HepG2 (cell line): ENCODE data around the gene EIF5B. TPM values are rescaled to one million over a fixed set of nuclear protein-coding genes. Genes with fewer than 3 reads are reported as not detected.

Experiments
- ARNT ChIP-seq: fragments of 450-650 bp; IDR thresholded peaks from 2 replicates; pipeline ENCODE4 v1.6.1; 2017
- CEBPG ChIP-seq: IDR thresholded peaks from 2 replicates; pipeline ENCODE4 v1.6.1; 2016
- EHMT2 ChIP-seq: fragments of 200-600 bp; sonication (generic); IDR thresholded peaks from 2 replicates; pipeline ENCODE4 v1.7.0; 2017; ENCODE audit warnings: antibody characterized with exemption, low read depth, low read length, borderline replicate concordance
- IKZF1 ChIP-seq: fragments of 450-650 bp; IDR thresholded peaks from 2 replicates; pipeline ENCODE4 v1.7.1; 2016
- MXD4 ChIP-seq: IDR thresholded peaks from 2 replicates; pipeline ENCODE4 v1.6.1; 2016; ENCODE audit warnings: mild to moderate bottlenecking, missing biosample characterization, missing genetic modification reagents
- SMAD9 ChIP-seq: sonication (generic); formaldehyde crosslinking; IDR thresholded peaks from 2 replicates; pipeline ENCODE4 v1.5.1; 2020; ENCODE audit warnings: mild to moderate bottlenecking, missing genetic modification reagents
- SOX6 ChIP-seq, 2 experiments: fragments of 450-650 bp in 1 of 2; sonication (generic) in 1 of 2; formaldehyde crosslinking in 1 of 2; IDR thresholded peaks; 2 replicates each; pipeline versions ENCODE4 v1.4.0 to v1.6.1; 2017 to 2020; ENCODE audit warnings: antibody characterized with exemption in 1 of 2, mild to moderate bottlenecking in 1 of 2, missing genetic modification reagents in 1 of 2
- ZMYM2 ChIP-seq: sonication (generic); formaldehyde crosslinking; IDR thresholded peaks from 2 replicates; pipeline ENCODE4 v1.8.0; 2022; ENCODE audit warnings: mild to moderate bottlenecking, missing genetic modification reagents
- ZNF263 ChIP-seq: sonication (generic); formaldehyde crosslinking; IDR thresholded peaks from 2 replicates; pipeline ENCODE4 v1.4.0; 2020; ENCODE audit warnings: missing genetic modification reagents
- ZNF569 ChIP-seq: sonication (generic); formaldehyde crosslinking; IDR thresholded peaks from 2 replicates; pipeline ENCODE4 v1.5.0; 2020; ENCODE audit warnings: mild to moderate bottlenecking, missing genetic modification reagents, moderate library complexity, borderline replicate concordance
- ZNF652 ChIP-seq: IDR thresholded peaks from 2 replicates; pipeline ENCODE4 v1.6.1; 2016; ENCODE audit warnings: low read depth, borderline replicate concordance
- ZNF879 ChIP-seq: sonication (generic); formaldehyde crosslinking; IDR thresholded peaks from 2 replicates; pipeline ENCODE4 v1.8.1; 2023; ENCODE audit warnings: missing genetic modification reagents
- polyA plus RNA-seq, 8 experiments: library from polyadenylated mRNA; depleted of rRNA in 3 of 8; stranded (reverse) in 7 of 8; unstranded in 1 of 8; fragments of >200 nt; fragmentation: Illumina TruSeq in 4 of 8; extraction: Trizol in 4 of 8; gene quantifications; 2 replicates each; pipeline versions ENCODE4 v1.2.1 to v1.2.3, GENCODE V29; 2011 to 2016; ENCODE audit warnings: low read depth in 4 of 8, missing spikeins in 1 of 8, mixed read lengths in 1 of 8; ENCODE audit not compliant: insufficient read depth in 1 of 8
- total RNA-seq, 5 experiments: library from RNA; depleted of rRNA; stranded (reverse); fragments of >200 nt; fragmentation: Illumina TruSeq; extraction: Trizol; gene quantifications; 2 replicates each; pipeline ENCODE4 v1.2.3, GENCODE V29; 2016; ENCODE audit warnings: low read depth in 1 of 5
- TF ChIP-seq, protein P1 (sequence below): sonication (generic); formaldehyde crosslinking; IDR thresholded peaks from 2 replicates; pipeline ENCODE4 v1.5.0; 2020; ENCODE audit warnings: missing genetic modification reagents
- TF ChIP-seq, protein P2 (sequence below): sonication (generic); formaldehyde crosslinking; IDR thresholded peaks from 2 replicates; pipeline ENCODE4 v1.5.0; 2020; ENCODE audit warnings: mild to moderate bottlenecking, missing genetic modification reagents
- TF ChIP-seq, protein P3 (sequence below): sonication (generic); formaldehyde crosslinking; IDR thresholded peaks from 2 replicates; pipeline ENCODE4 v1.4.0; 2020; ENCODE audit warnings: mild to moderate bottlenecking, missing genetic modification reagents

The EIF5B gene
- total and polyA plus RNA-seq, 2 of the 13 experiments (the other 11 are each of a cell fraction or from before 2014, with no cell fraction given), result 8.8 to 32.1 TPM

DNA sequence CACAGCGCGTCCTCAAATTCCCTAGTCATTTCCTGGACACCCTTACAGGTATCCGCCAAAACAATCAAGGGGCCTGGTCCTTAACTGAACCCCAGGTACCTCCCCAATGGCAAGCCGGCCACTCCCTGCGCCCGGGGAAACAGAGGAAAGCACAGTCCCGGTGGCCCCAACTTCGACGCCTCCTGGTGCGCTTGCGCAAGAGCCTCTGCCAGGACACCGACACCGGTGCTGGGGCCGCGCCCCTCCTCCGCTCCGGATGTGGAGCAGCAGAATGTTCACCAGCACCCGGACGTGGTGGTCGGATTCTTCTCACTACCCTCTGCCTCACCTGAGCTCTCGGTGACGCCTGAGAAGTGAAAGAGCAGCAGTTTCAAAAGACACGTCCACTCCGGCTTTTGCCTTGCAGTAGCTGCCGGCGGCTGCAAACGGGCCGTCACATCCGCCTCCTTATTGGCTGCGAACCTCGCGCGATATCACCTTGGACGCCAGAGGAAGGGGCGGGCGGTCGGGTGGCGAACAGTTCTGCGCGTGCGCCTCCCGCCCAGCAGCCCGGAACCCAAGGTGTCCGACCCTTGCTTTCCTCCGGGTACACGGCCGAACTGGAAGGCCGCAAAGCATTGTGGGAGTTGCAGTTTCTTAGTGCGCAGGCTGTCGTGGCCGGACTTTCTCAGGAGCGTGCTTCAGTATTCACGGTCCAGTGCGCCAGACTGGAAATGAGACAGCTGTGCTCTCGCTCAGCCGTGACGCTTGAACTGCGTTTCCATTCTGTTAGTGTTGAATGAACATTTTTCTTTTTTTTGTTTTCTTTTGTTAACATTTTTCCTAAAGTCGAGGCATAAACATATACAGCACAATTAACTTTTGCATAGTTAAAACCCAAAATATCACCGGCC is 1.0 kb upstream of the EIF5B start, which contains the start of gene TXNDC9 (continued):
- TF ChIP-seq SMAD9 (CRISPR knock-in tag) (no peak), IKZF1 (no peak), ZNF879 (no peak), ARNT (no peak), SOX6 (IDR thresholded peaks at IDR 0.05) (no peak), SOX6 (CRISPR knock-in tag; IDR thresholded peaks at IDR 0.05) (peak; percentile 75), ZNF263 (no peak; the same call in 1 of the 2 replicates), CEBPG (CRISPR knock-in tag) (peak; percentile 97), MXD4 (CRISPR knock-in tag) (0 out of 2 replicates have a peak, but pooled peaks have one; percentile 82), EHMT2 (no peak; the same call in 1 of the 2 replicates), ZNF652 (CRISPR knock-in tag) (no peak), ZNF569 (CRISPR knock-in tag) (no peak), ZMYM2 (CRISPR knock-in tag) (no peak)
- TF ChIP-seq, protein P1, sequence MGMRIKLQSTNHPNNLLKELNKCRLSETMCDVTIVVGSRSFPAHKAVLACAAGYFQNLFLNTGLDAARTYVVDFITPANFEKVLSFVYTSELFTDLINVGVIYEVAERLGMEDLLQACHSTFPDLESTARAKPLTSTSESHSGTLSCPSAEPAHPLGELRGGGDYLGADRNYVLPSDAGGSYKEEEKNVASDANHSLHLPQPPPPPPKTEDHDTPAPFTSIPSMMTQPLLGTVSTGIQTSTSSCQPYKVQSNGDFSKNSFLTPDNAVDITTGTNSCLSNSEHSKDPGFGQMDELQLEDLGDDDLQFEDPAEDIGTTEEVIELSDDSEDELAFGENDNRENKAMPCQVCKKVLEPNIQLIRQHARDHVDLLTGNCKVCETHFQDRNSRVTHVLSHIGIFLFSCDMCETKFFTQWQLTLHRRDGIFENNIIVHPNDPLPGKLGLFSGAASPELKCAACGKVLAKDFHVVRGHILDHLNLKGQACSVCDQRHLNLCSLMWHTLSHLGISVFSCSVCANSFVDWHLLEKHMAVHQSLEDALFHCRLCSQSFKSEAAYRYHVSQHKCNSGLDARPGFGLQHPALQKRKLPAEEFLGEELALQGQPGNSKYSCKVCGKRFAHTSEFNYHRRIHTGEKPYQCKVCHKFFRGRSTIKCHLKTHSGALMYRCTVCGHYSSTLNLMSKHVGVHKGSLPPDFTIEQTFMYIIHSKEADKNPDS (CRISPR knock-in tag), result no peak; the same call in 1 of the 2 replicates
- TF ChIP-seq, protein P2, sequence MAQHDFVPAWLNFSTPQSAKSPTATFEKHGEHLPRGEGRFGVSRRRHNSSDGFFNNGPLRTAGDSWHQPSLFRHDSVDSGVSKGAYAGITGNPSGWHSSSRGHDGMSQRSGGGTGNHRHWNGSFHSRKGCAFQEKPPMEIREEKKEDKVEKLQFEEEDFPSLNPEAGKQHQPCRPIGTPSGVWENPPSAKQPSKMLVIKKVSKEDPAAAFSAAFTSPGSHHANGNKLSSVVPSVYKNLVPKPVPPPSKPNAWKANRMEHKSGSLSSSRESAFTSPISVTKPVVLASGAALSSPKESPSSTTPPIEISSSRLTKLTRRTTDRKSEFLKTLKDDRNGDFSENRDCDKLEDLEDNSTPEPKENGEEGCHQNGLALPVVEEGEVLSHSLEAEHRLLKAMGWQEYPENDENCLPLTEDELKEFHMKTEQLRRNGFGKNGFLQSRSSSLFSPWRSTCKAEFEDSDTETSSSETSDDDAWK (CRISPR knock-in tag), result no peak
- TF ChIP-seq, protein P3, sequence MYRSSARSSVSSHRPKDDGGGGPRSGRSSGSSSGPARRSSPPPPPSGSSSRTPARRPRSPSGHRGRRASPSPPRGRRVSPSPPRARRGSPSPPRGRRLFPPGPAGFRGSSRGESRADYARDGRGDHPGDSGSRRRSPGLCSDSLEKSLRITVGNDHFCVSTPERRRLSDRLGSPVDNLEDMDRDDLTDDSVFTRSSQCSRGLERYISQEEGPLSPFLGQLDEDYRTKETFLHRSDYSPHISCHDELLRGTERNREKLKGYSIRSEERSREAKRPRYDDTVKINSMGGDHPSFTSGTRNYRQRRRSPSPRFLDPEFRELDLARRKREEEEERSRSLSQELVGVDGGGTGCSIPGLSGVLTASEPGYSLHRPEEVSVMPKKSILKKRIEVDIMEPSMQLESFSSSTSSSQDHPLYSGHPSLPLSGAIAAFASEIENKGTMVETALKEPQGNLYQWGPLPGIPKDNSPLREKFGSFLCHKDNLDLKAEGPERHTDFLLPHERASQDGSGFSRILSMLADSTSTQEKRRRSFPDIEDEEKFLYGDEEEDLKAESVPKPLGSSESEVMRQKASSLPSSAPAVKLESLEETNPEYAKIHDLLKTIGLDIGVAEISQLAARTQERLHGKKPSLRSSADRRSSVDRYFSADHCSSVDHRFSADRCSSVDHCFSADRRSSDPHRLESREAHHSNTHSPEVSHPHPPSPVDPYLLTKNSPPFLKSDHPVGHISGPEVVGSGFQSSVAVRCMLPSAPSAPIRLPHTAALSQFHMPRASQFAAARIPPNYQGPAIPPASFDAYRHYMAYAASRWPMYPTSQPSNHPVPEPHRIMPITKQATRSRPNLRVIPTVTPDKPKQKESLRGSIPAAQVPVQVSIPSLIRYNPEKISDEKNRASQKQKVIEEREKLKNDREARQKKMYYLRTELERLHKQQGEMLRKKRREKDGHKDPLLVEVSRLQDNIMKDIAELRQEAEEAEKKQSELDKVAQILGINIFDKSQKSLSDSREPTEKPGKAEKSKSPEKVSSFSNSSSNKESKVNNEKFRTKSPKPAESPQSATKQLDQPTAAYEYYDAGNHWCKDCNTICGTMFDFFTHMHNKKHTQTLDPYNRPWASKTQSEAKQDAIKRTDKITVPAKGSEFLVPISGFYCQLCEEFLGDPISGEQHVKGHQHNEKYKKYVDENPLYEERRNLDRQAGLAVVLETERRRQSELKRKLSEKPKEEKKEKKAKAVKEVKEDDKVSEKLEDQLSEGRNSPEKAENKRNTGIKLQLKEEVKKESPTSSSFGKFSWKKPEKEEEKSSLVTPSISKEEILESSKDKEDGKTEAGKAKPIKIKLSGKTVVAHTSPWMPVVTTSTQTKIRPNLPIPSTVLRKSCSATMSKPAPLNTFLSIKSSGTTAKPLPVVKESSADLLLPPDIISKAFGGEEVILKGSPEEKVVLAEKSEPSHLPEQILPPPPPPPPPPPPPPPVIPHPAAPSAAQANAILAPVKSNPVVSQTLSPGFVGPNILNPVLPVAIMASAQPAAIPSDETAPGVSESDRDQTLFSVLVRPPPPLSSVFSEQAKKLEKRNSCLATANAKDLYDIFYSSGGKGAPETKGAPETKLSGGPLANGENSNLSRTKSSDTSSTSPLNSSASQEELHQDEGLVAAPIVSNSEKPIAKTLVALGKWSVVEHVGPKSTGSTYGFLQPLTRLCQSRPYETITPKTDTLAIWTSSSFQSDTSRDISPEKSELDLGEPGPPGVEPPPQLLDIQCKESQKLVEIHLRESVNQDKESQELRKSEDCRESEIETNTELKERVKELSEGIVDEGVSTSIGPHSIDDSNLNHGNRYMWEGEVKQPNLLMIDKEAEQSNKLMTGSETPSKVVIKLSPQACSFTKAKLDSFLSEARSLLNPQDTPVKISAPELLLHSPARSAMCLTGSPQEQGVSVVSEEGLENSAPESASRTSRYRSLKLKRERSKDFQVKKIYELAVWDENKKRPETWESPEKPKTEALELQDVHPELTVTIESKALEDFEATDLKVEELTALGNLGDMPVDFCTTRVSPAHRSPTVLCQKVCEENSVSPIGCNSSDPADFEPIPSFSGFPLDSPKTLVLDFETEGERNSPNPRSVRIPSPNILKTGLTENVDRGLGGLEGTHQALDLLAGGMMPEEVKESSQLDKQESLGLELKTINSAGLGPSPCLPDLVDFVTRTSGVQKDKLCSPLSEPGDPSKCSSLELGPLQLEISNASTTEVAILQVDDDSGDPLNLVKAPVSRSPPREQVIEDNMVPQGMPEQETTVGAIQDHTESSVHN (CRISPR knock-in tag), result peak; percentile 31; the same call in 1 of the 2 replicates
